HFFc6 (cell line): ENCODE data around the gene FCER1G. TPM values are rescaled to one million over a fixed set of nuclear protein-coding genes. Genes with fewer than 3 reads are reported as not detected.

Source experiments
- DNase-seq: peaks from one replicate; pipeline ENCODE4 v3.0.0-alpha.2; 2018
- H3K27ac Mint-ChIP-seq: 2 replicates; pipeline ENCODE4 v1.8.0; 2020; ENCODE audit warnings: mild to moderate bottlenecking, mixed read lengths
- H3K27me3 Mint-ChIP-seq: 2 replicates; pipeline ENCODE4 v1.8.0; 2021; ENCODE audit warnings: mild to moderate bottlenecking, moderate library complexity, mixed read lengths; ENCODE audit not compliant: insufficient read depth
- H3K36me3 Mint-ChIP-seq: 2 replicates; pipeline ENCODE4 v1.8.0; 2021; ENCODE audit warnings: low read depth, mixed read lengths
- H3K4me1 Mint-ChIP-seq: 2 replicates; pipeline ENCODE4 v1.8.0; 2020; ENCODE audit warnings: low read depth, mixed read lengths
- H3K4me3 Mint-ChIP-seq: 2 replicates; pipeline ENCODE4 v1.8.0; 2020; ENCODE audit warnings: mild to moderate bottlenecking, moderate library complexity, mixed read lengths
- H3K9me3 Mint-ChIP-seq: 2 replicates; pipeline ENCODE4 v1.8.0; 2020; ENCODE audit warnings: mild to moderate bottlenecking, mixed read lengths
- CTCF ChIP-seq: fragments of 200-600 bp; sonication (generic); IDR thresholded peaks from 2 replicates; pipeline ENCODE4 v1.5.0; 2021; ENCODE audit warnings: antibody characterized with exemption, mild to moderate bottlenecking
- microRNA-seq: library from miRNA; unstranded; fragments of <30 nt; microRNA quantifications from one replicate; pipeline ENCODE4, GENCODE V29; 2019
- total RNA-seq, 6 experiments: library from RNA; stranded (reverse); fragmentation: NEBNext Ultra II Directional; extraction: Animal tissue kit (Norgen Biotek cat#: 25700); gene quantifications; 2 replicates in 1 of 6; 3 replicates in 5 of 6; pipeline ENCODE4 v1.2.3, GENCODE V29; 2021

The FCER1G gene
- total RNA-seq, 6 experiments from 2014 or later = 0.33 to 1.0 (median 0.53) TPM; not detected in 1

GRCh38 chr1:161261261-161262235, 46.5 kb downstream of the FCER1G start:
- Mint-ChIP-seq H3K36me3 (peaks cover 18% of the 10 kb centered on the region), H3K27me3 (peaks cover 52% of the 10 kb centered on the region), H3K9me3 (peaks cover 20% of the 10 kb centered on the region), H3K27ac (no peak overlapping the region), H3K4me3 (no peak overlapping the region), H3K4me1 (peaks cover 6% of the 10 kb centered on the region)
- TF ChIP-seq CTCF = no peak
- DNase-seq = no peak

- no peak for DNase-seq
- no peaks in the 10 kb centered on the region for H3K36me3 Mint-ChIP-seq
- H3K27me3 Mint-ChIP-seq = peaks cover 22% of the 10 kb centered on the region
- H3K4me3 Mint-ChIP-seq = no peak overlapping the region
- H3K9me3 Mint-ChIP-seq = no peaks in the 10 kb centered on the region
- H3K4me1 Mint-ChIP-seq = peaks cover 8% of the 10 kb centered on the region
- TF ChIP-seq CTCF = no peak
- no peak overlapping the region for H3K27ac Mint-ChIP-seq
Observed at GRCh38 chr1:161265305-161265704, 50.2 kb downstream of the FCER1G start.

- peaks cover 13% of the 10 kb centered on the region for H3K27me3 Mint-ChIP-seq
- H3K4me1 Mint-ChIP-seq = peaks cover 8% of the 10 kb centered on the region
- no peak for TF ChIP-seq CTCF
- H3K4me3 Mint-ChIP-seq = no peak overlapping the region
- H3K9me3 Mint-ChIP-seq = no peaks in the 10 kb centered on the region
- DNase-seq = peak; percentile 2
- H3K36me3 Mint-ChIP-seq = no peaks in the 10 kb centered on the region
- H3K27ac Mint-ChIP-seq = no peak overlapping the region
Observed at GRCh38 chr1:161266202-161266601, 51.1 kb downstream of the FCER1G start.

GRCh38 chr1:161266836-161267235, 51.7 kb downstream of the FCER1G start:
- H3K9me3 Mint-ChIP-seq = no peaks in the 10 kb centered on the region
- no peak for TF ChIP-seq CTCF
- H3K36me3 Mint-ChIP-seq = no peaks in the 10 kb centered on the region
- DNase-seq = no peak
- H3K27me3 Mint-ChIP-seq = peaks cover 7% of the 10 kb centered on the region; the same call in 1 of the 2 replicates
- H3K27ac Mint-ChIP-seq = no peak overlapping the region
- no peak overlapping the region for H3K4me3 Mint-ChIP-seq
- H3K4me1 Mint-ChIP-seq = peaks cover 8% of the 10 kb centered on the region

DNA sequence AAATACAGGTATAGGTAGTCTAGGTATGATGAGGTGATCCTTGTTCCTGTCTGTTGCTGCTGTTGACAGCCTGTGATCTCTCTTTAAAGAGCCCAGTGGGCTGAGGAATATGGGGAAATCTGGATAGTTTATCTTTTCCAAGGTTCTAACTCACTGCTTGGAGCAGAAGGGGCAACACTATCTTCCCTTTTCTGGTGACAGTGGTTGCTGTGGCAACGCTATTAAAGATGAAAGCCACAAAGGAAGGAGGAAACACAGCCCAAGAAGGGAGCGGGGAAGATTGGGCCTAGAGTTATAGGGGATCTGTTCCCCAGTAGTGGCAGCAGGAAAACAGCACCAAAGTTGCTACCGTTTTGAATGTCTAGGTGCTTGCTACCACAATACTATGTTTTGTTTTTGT, 52.2 kb downstream of the FCER1G start:
- no peak for DNase-seq

More for the DNA sequence above, 52.2 kb downstream of the FCER1G start:
- Mint-ChIP-seq H3K4me3 (no peak overlapping the region), H3K27ac (no peak overlapping the region), H3K27me3 (peaks cover 7% of the 10 kb centered on the region; the same call in 1 of the 2 replicates), H3K4me1 (peaks cover 8% of the 10 kb centered on the region), H3K9me3 (no peaks in the 10 kb centered on the region), H3K36me3 (no peaks in the 10 kb centered on the region)
- no peak for TF ChIP-seq CTCF

Small RNAs within 50 kb of the gene (microRNA-seq; reads per million reads assigned to microRNA genes)
- gene MIR5187 = not detected

Other genes with a start within 250 kb of the FCER1G start
- under 1 TPM in 4 of 6 experiments, not detected in 2; 0.05 to 0.38 (median 0.14) TPM for gene F11R, start 194.1 kb upstream of the FCER1G start, total RNA-seq
- gene TSTD1, start 176.3 kb upstream of the FCER1G start, total RNA-seq = not detected
- gene USF1, start 169.3 kb upstream of the FCER1G start, total RNA-seq = 10 to 100 TPM; 31.2 to 38.0 (median 33.4) TPM
- gene ARHGAP30, start 145.4 kb upstream of the FCER1G start, total RNA-seq = not detected
- gene NECTIN4, start 125.7 kb upstream of the FCER1G start, total RNA-seq = under 1 TPM in 2 of 6 experiments, not detected in 4; 0.09 to 0.14 TPM
- 1 to 10 TPM; 1.3 to 2.7 (median 2.1) TPM for gene KLHDC9, start 116.9 kb upstream of the FCER1G start, total RNA-seq
- gene PFDN2, start 97.3 kb upstream of the FCER1G start, total RNA-seq = 100 to 1,000 TPM in 2 of 6 experiments, 10 to 100 TPM in 4; 77.4 to 114 (median 92.8) TPM
- gene NIT1, start 97.2 kb upstream of the FCER1G start, total RNA-seq = 10 to 100 TPM; 26.2 to 35.1 (median 32.5) TPM
- 10 to 100 TPM; 29.8 to 39.2 (median 36.0) TPM for gene DEDD, start 82.6 kb upstream of the FCER1G start, total RNA-seq
- gene UFC1, start 61.3 kb upstream of the FCER1G start, total RNA-seq = 10 to 100 TPM; 83.8 to 92.6 (median 85.1) TPM
- gene USP21, start 55.8 kb upstream of the FCER1G start, total RNA-seq = 10 to 100 TPM; 16.6 to 18.9 (median 17.2) TPM
- gene PPOX, start 48.9 kb upstream of the FCER1G start, total RNA-seq = 10 to 100 TPM; 11.8 to 15.2 (median 13.5) TPM
- gene B4GALT3, start 37.8 kb upstream of the FCER1G start, total RNA-seq = 10 to 100 TPM; 31.0 to 38.2 (median 35.4) TPM
- 1 to 10 TPM; 3.4 to 8.3 (median 6.5) TPM for gene ADAMTS4, start 16.2 kb upstream of the FCER1G start, total RNA-seq
- 10 to 100 TPM; 81.5 to 90.8 (median 85.8) TPM for gene NDUFS2, start 12.9 kb upstream of the FCER1G start, total RNA-seq
- gene APOA2, start 8.3 kb downstream of the FCER1G start, total RNA-seq = not detected
- 10 to 100 TPM in 5 of 6 experiments, 1 to 10 TPM in 1; 9.8 to 13.6 (median 10.6) TPM for gene TOMM40L, start 10.8 kb downstream of the FCER1G start, total RNA-seq
- not detected for gene NR1I3, start 22.9 kb downstream of the FCER1G start, total RNA-seq
- gene PCP4L1, start 43.5 kb downstream of the FCER1G start, total RNA-seq = not detected
- gene MPZ, start 94.7 kb downstream of the FCER1G start, total RNA-seq = 1 to 10 TPM in 1 of 6 experiments, under 1 TPM in 5; 0.28 to 1.1 (median 0.64) TPM
- gene SDHC, start 99.1 kb downstream of the FCER1G start, total RNA-seq = 100 to 1,000 TPM; 237 to 285 (median 247) TPM
- not detected for gene CFAP126, start 152.6 kb downstream of the FCER1G start, total RNA-seq